ENCODE results near the gene CENATAC.
"Not testable (repeated sequence)": the region's sequence is repeated elsewhere in the genome, so short reads cannot be mapped to it uniquely, and the experiment has no call there.

CENATAC gene

GRCh38 chr11:118998388-118998717 lies 415 bp downstream of the CENATAC start:
- no peak for DNase-seq

- DNase-seq = no peak
Observed at GRCh38 chr11:118998822-118999221, 884 bp downstream of the CENATAC start.

DNA sequence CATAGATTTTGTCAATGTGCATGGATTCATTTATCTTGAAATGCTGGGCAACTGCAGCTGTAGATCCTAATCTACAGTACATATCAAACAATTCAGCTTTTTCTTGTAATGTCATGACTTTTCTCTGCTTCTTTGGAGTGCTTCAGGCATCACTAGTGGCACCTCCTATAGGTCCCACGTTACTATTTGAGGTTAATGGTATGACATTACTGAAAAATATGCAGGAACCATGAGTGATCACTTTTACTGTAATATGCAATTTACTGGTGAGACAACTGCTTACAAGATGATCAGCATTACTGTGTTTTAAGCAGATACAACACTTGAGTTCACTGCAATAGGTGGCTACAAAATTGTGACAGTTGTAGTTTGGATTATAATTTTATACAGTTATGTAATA lies 3.0 kb downstream of the CENATAC start:
- no peak for DNase-seq

DNA sequence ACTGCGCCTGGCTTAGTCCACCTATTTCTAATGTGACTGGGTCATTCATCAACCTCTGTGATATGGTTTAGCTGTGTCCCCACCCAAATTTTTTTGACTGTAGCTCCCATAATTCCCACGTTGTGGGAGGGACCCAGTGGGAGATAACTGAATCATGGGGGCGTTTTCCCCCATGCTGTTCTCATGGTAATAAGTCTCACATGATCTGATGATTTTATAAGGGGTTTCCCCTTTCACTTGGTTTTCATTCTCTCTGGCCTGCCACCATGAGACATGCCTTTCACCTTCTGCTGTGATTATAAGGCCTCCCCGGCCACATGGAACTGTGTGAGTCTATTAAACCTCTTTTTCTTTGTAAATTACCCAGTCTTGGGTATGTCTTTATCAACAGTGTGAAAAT lies 8.7 kb downstream of the CENATAC start:
- no peak for DNase-seq

DNA sequence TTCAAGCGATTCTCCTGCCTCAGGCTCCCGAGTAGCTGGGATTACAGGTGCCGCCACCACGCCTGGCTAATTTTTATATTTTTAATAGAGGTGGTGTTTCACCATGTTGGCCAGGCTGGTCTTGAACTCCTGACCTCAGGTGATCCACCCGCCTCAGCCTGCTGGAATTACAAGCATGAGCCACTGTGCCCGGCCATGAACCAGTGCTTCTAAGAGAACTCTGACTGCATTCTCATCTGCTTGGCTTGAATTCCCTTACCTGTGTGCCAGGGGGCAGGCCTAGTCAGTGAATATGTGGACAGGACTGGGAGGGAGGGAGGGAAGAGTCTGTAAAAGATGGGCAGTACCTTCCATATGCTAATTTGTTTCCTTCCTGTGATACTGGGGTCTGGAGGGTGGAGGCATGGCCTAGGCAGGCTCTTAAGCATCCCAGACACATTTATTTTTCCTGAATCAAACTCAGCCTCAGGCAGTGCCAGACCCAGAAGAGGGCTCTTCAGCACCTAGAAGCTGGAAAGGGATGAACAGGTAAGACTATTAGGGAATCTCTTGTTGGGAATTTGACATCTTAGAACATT lies 13.6 kb downstream of the CENATAC start:
- no peak for DNase-seq

GRCh38 chr11:119012629-119013170 lies 14.8 kb downstream of the CENATAC start:
- DNase-seq = no peak

- DNase-seq = no peak
Observed at GRCh38 chr11:119014209-119014924, 16.4 kb downstream of the CENATAC start.

DNA sequence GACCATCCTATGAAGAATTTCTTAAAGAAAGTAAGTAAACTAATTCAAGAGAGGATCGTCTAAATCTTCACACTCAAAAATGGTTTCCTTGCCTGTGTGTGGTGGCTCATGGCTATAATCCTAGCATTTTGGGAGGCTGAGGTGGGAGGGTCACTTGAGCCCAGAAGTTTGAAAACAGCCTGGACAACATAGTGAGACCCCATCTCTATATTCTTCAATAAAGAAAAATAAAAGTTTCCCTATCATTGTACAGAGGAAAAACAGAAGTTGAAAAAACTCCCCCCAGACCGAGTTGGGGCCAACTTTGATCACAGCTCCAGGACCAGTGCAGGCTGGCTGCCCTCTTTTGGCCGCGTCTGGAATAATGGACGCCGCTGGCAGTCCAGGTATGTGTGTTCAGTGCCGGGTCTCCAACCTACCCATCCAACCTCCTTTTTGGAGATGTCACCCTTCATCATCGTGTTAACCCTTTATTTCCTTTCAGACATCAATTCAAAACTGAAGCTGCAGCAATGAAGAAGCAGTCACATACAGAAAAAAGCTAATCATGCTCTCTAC lies 17.2 kb downstream of the CENATAC start:
- DNase-seq = no peak

DNA sequence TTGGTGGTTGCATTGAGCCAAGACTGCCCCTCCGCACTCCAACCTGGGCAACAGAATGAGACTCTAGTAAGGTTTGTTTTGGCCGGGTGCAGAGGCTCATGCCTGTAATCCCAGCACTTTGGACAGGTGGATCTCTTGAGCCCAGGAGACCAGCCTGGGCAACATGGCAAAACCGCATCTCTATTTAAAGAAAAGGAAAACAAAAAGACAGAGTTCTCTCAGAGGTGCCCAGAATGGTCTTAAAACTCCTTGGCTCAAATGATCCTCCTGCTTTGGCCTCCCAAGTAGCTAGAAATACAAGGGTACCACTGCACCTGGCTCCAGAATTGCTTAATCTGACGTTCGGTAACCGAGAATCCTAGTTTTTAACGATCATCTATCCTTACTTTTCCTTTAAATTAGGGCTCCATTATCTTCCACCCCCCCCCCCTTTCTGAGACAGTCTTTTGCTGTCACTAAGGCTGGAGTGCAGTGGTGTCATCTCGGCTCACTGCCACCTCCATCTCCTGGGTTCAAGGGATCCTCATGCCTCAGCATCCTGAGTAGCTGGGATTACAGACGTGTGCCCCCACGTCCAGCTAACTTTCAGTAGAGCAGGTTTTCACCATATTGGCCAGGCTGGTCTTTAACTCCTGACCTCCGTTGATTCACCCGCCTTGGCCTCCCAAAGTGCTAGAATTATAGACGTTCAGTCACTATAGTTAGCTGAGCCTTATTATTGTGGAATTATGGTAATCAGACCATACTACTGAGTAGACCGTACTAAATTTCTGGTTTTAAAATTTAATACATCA lies 18.5 kb downstream of the CENATAC start:
- DNase-seq = no peak

GRCh38 chr11:119017377-119017776 lies 19.4 kb downstream of the CENATAC start:
- DNase-seq = not testable (repeated sequence)

- peak; percentile 98 for DNase-seq
Observed at GRCh38 chr11:119018074-119018938, 20.4 kb downstream of the CENATAC start, which contains the start of the genes RPS25 and TRAPPC4. Gene RPS25 (minus strand): TSS chr11:119018343. CDS start chr11:119018284, 59 bp downstream. Gene TRAPPC4 (plus strand): TSS chr11:119018766. CDS start chr11:119018796, 30 bp downstream.

DNA sequence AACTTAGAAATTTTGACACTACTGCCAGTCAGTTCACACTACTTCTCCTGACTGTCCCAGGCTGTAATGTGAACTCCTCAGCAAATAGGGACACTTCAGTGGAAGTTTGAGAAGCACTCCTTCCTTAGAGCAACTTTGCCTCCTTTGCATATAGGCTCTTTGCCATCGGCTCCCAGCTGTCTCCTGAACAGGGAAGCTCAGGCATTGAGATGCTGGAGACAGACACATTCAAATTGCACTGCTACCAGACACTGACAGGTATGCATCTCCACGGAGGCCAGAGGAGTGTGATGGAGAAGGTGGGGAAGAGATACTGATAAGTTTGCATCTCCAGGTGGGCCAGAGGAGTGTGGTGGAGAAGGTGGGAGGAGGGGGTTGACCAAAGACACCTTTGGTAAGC lies 22.1 kb downstream of the CENATAC start:
- DNase-seq = no peak

GRCh38 chr11:119021631-119022030 lies 23.7 kb downstream of the CENATAC start:
- no peak for DNase-seq

DNA sequence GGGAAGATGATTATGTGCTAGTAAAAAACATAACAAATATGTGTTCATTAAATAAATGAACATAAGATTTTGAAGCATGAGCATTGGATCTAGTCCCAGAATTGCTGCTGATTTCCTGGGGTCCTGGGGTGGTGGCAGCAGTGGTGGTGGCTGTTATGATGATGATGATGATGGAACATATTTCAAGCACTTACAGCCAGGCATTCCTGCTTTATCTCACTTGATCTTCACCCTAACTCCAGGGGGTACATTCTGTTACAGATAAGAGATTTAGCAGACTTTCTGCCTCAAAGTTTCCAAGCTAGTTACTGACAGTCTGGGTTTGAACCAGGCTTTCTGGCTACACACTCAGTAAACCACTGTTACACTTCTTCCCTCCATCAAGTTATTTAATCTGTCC lies 25.8 kb downstream of the CENATAC start:
- no peak for DNase-seq

GRCh38 chr11:119024430-119025098 lies 26.6 kb downstream of the CENATAC start:
- DNase-seq = no peak

DNA sequence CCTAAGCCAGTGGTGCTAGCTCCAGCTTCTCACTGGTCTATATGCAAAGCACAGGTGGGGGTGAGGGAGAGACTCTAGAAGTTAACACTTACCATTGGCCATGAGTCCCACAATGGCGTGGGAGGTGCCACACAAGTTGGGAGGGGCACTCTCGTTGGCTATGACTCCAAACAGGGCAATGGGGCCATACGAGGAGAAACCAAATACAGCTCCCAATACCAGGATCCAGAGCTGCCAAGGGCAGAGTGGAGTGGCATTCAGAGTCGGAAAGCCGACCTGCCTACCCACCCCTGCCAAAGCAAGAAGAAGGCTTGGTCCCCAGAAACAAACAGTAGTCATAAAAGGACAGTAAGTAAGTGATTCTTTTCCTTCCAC lies 27.1 kb downstream of the CENATAC start:
- no peak for DNase-seq

DNA sequence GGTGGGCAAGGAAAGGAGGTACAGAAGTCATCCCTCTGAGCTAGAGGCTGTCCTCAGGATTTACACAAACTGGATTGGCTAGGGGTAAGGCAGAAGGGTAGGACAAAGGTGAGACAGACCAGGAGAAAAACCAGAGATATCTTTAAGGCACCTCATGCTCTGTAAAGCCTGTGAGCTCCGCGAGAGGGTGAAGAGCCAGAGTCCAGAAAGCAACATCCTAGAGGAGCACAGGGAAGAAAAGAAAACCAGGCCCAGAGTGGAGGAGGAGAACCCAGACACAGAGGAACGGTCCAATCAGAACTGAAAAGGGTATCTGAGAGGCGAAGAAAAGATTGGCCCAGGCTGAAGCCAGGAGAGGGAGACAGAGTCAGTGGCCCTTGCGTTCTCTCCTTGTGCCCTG lies 27.6 kb downstream of the CENATAC start:
- no peak for DNase-seq

DNA sequence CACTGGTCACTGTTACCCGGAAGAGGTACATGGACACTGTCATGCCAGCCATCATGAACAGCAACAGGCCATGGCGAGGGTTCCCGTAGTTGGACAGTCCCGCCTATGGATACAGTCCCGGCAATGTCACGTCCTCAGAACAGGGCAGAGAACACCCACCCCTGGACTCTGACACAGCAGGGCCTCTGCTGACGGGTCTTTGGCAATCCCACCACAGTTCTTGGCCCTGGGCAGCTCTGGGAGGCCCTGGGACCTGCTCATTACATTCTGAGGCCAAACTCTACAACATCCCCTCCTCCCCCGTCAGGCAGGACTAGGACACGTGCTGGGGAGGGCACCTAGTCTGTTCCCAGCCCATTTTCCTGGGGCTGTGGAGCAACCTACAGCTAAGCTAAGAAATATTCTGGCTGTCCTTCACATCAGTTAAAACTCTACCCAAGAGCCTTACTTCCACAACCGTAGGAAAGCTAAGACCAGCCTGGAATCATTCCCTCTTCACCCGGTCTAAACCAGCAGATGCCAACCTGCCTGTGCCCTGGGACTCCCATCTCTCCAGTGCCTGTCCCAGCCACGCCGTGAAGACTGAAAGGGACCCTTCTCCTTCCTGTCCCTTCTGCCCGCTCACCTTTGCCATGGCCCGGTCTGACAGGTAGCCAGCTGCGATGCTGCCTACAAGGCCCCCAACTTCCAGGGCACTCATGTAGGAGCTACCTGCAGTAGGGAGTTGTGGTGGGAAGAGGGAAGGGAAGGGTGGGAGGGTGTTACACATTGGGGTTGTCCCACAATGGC lies 28.2 kb downstream of the CENATAC start:
- DNase-seq = no peak

DNA sequence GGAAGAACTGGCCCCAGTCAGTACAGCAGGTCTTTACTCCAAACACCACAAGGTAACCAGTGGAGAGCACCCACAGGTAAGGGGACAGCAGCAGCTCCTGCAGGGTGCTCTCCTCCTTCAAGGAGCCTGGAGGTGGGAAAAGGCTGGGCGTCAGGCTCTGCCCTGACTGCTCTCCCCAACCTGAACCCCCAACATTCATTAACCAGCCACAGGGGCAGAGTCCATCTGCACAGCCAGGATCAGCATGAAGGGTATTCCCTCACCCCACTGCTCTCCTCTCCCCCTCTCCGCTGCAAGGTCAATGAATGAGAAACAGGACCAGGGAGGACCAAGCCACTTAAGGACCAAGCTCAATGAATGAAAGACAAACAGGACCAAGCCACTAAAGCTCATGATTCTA lies 29.0 kb downstream of the CENATAC start:
- DNase-seq = no peak

DNA sequence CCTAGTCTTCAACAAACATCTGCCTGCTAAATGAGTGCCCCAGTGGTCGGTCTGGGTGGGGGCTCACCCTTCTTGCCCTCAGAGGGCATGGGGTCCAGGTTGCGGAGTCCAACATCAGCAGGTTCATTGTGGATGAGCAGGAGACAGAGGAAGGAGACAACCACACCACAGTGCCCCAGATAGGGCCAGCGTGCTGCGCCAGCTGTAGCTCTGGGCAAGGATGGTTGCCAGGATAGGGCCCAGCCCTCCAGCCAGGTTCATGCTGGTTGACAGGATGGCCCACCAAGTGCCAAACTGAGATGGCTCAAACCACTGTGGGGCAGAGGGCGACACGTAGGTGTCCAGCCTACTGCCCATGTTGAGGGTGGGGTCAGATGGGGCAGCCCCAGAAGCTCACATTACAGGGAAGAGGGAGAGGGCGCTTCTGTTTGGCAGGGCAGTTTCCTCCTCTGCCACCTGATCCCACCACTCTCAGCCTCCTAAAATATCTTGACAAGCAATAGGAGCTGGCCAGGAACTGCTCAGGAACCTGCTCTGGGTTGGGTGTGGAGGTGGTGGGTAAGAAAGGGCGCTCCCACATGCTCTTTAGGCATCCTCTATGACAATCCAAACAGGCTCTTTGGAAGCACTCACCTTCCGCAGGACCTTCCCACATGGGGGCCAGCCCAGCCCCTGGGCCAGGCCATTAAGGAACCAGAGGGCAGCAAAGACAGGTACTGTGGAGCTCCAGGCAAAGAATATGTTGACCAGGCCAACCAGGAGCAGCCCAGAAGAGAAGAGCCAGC lies 29.8 kb downstream of the CENATAC start:
- DNase-seq = no peak

Measured in activated effector memory CD4-positive, alpha-beta T cell treated with anti-CD3 and anti-CD28 coated beads, Interleukin-2, amount 50 U/mL, for 16 hours (primary cell).